ENCODE results near the gene THOC2.
A peak's percentile ranks its signal among the peaks of the same experiment; 100 is the strongest.

Gene THOC2

GRCh38 chrX:123648028-123648810 is 84.6 kb downstream of the THOC2 start:
- no peak overlapping the region for H3K4me3 ChIP-seq (ENCODE audit: low read length)
- TF ChIP-seq CTCF (conservative IDR thresholded peaks at IDR 0.05; ENCODE audit: low read depth, low read length): no peak
- DNase-seq (ENCODE audit: low read depth): peak; percentile 62

- DNase-seq (ENCODE audit: low read depth): no peak
- no peak overlapping the region for H3K4me3 ChIP-seq (ENCODE audit: low read length)
- TF ChIP-seq CTCF (conservative IDR thresholded peaks at IDR 0.05; ENCODE audit: low read depth, low read length): no peak
These were observed 85.6 kb downstream of the THOC2 start for GRCh38 chrX:123647244-123647643.

- TF ChIP-seq CTCF (conservative IDR thresholded peaks at IDR 0.05; ENCODE audit: low read depth, low read length): no peak
- no peak for DNase-seq (ENCODE audit: low read depth)
- no peak overlapping the region for H3K4me3 ChIP-seq (ENCODE audit: low read length)
These were observed 103.3 kb downstream of the THOC2 start for GRCh38 chrX:123629502-123629901.

- no peak overlapping the region for H3K4me3 ChIP-seq (ENCODE audit: low read length)
- DNase-seq (ENCODE audit: low read depth): no peak
- no peak for TF ChIP-seq CTCF (conservative IDR thresholded peaks at IDR 0.05; ENCODE audit: low read depth, low read length)
These were observed 105.9 kb downstream of the THOC2 start for GRCh38 chrX:123626962-123627361.

GRCh38 chrX:123625952-123626351 is 106.9 kb downstream of the THOC2 start:
- no peak overlapping the region for H3K4me3 ChIP-seq (ENCODE audit: low read length)
- no peak for DNase-seq (ENCODE audit: low read depth)
- TF ChIP-seq CTCF (conservative IDR thresholded peaks at IDR 0.05; ENCODE audit: low read depth, low read length): no peak

GRCh38 chrX:123625477-123625876 is 107.4 kb downstream of the THOC2 start:
- TF ChIP-seq CTCF (conservative IDR thresholded peaks at IDR 0.05; ENCODE audit: low read depth, low read length): no peak
- DNase-seq (ENCODE audit: low read depth): no peak
- no peak overlapping the region for H3K4me3 ChIP-seq (ENCODE audit: low read length)

- TF ChIP-seq CTCF (conservative IDR thresholded peaks at IDR 0.05; ENCODE audit: low read depth, low read length): no peak
- no peak for DNase-seq (ENCODE audit: low read depth)
- no peak overlapping the region for H3K4me3 ChIP-seq (ENCODE audit: low read length)
These were observed 115.8 kb downstream of the THOC2 start for GRCh38 chrX:123617007-123617406.

Data from retinal pigment epithelial cell (primary cell).